H1 (cell line): ENCODE results near the gene LHFPL2.

Experiments used
- POLR2A ChIP-seq, 2 experiments: IDR thresholded peaks; 1 replicate in 1 of 2; 2 replicates in 1 of 2; pipeline ENCODE4 v1.6.1; 2011; ENCODE audit warnings: low read depth in 2 of 2, low read length in 2 of 2, mild to moderate bottlenecking in 2 of 2; ENCODE audit errors: control extremely low read depth in 1 of 2
- POLR2AphosphoS5 ChIP-seq: IDR thresholded peaks from 2 replicates; pipeline ENCODE4 v1.6.1; 2011; ENCODE audit warnings: low read depth, low read length

DNA sequence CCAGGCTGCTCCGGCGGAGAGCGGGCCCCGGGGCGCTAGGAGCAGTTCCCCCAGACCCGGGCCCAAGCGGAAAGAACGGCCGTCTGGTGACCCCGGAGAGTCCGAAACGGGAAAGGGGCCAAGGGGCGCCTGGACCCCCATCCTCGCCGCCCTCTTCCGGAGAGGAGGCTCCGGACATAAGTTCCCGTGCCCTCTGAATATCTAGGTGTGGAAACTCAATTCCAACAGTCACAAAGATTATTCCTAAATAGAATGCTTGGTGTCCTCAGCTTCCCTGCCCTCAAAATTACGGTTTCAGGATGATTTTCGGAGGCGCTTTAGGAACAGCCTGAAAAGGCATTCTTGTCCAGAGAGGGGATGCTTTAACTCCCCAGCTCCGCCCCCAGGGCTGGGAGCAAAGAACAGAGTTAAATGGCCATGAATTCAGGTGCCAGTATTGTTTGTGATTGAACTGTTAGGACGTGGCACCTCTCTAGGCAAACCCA lies 681 bp upstream of the LHFPL2 start:
- TF ChIP-seq POLR2A (IDR thresholded peaks at IDR 0.05; ENCODE audit: control extremely low read depth in 1 of 2, low read depth in 2 of 2, low read length in 2 of 2) (peak in 1 of 2 experiments; percentile 45), POLR2AphosphoS5 (no peak)
